HG03439 (cell line): ENCODE measurements around the gene PRRT4.

ENCODE experiments used
- ATAC-seq: cut with Tn5 transposase; IDR thresholded peaks from one replicate; pipeline ENCODE4 v1.9.1; 2021; ENCODE audit warnings: mild to moderate bottlenecking, moderate library complexity; ENCODE audit not compliant: unreplicated experiment

The PRRT4 gene

GRCh38 chr7:128302139-128302538, 59.4 kb downstream of the PRRT4 start:
- ATAC-seq: no peak
